ENCODE results near the gene MRTO4.
A peak's percentile ranks its signal among the peaks of the same experiment; 100 is the strongest.
"Not testable (repeated sequence)": the region's sequence is repeated elsewhere in the genome, so short reads cannot be mapped to it uniquely, and the experiment has no call there.

MRTO4 gene

GRCh38 chr1:19270343-19270730 lies 18.7 kb downstream of the MRTO4 start:
- DNase-seq (ENCODE audit: low read depth) = not testable (repeated sequence)

GRCh38 chr1:19272064-19272463 lies 20.5 kb downstream of the MRTO4 start:
- DNase-seq (ENCODE audit: low read depth) = no peak

GRCh38 chr1:19273106-19273843 lies 21.7 kb downstream of the MRTO4 start:
- DNase-seq (ENCODE audit: low read depth) = no peak

GRCh38 chr1:19273844-19274531 lies 22.4 kb downstream of the MRTO4 start:
- not testable (repeated sequence) for DNase-seq (ENCODE audit: low read depth)

GRCh38 chr1:19274636-19275035 lies 23.0 kb downstream of the MRTO4 start:
- DNase-seq (ENCODE audit: low read depth) = no peak

GRCh38 chr1:19283891-19284290 lies 32.3 kb downstream of the MRTO4 start:
- no peak for DNase-seq (ENCODE audit: low read depth)

GRCh38 chr1:19284881-19285280 lies 33.3 kb downstream of the MRTO4 start:
- DNase-seq (ENCODE audit: low read depth) = no peak

- not testable (repeated sequence) for DNase-seq (ENCODE audit: low read depth)
Observed at GRCh38 chr1:19285366-19285765, 33.8 kb downstream of the MRTO4 start.

GRCh38 chr1:19285807-19286206 lies 34.2 kb downstream of the MRTO4 start:
- DNase-seq (ENCODE audit: low read depth) = not testable (repeated sequence)

GRCh38 chr1:19287436-19288185 lies 36.0 kb downstream of the MRTO4 start:
- no peak for DNase-seq (ENCODE audit: low read depth)

- DNase-seq (ENCODE audit: low read depth) = peak; percentile 43
Observed at GRCh38 chr1:19288324-19289241, 37.0 kb downstream of the MRTO4 start, which contains the start of gene AKR7A3. TSS of gene AKR7A3 (minus strand) at chr1:19288770. CDS start at chr1:19288709, 61 bp downstream.

GRCh38 chr1:19289244-19289643 lies 37.6 kb downstream of the MRTO4 start:
- DNase-seq (ENCODE audit: low read depth) = no peak

- no peak for DNase-seq (ENCODE audit: low read depth)
Observed at GRCh38 chr1:19294638-19295037, 43.0 kb downstream of the MRTO4 start.

GRCh38 chr1:19300211-19300610 lies 48.6 kb downstream of the MRTO4 start:
- no peak for DNase-seq (ENCODE audit: low read depth)

- not testable (repeated sequence) for DNase-seq (ENCODE audit: low read depth)
Observed at GRCh38 chr1:19304081-19304480, 52.5 kb downstream of the MRTO4 start.

GRCh38 chr1:19305880-19306279 lies 54.3 kb downstream of the MRTO4 start:
- no peak for DNase-seq (ENCODE audit: low read depth)

- DNase-seq (ENCODE audit: low read depth) = no peak
Observed at GRCh38 chr1:19306941-19307340, 55.3 kb downstream of the MRTO4 start.

- DNase-seq (ENCODE audit: low read depth) = no peak
Observed at GRCh38 chr1:19307794-19308508, 56.3 kb downstream of the MRTO4 start.

- DNase-seq (ENCODE audit: low read depth) = no peak
Observed at GRCh38 chr1:19308509-19308907, 56.9 kb downstream of the MRTO4 start.

GRCh38 chr1:19309123-19309813 lies 57.7 kb downstream of the MRTO4 start:
- no peak for DNase-seq (ENCODE audit: low read depth)
